Umbilical cord (tissue), 2 donors: ENCODE results near the gene ZNF133. TPM values are rescaled to one million over a fixed set of nuclear protein-coding genes. Genes with fewer than 3 reads are reported as not detected.

ENCODE experiments used
- DNase-seq: peaks from one replicate; pipeline ENCODE4 v3.0.0-alpha.2; 2015; ENCODE audit warnings: low spot score
- total RNA-seq: library from RNA; depleted of rRNA; stranded (reverse); fragments of >200 nt; gene quantifications from one replicate; pipeline ENCODE4 v1.2.3, GENCODE V29; 2014; ENCODE audit warnings: low replicate concordance; ENCODE audit not compliant: insufficient read depth

ZNF133 gene
- total RNA-seq, 1 donor from 2014 or later, result 12.3 TPM

GRCh38 chr20:18361678-18362077 is 73.4 kb downstream of the ZNF133 start:
- DNase-seq, result no peak

GRCh38 chr20:18362916-18363315 is 74.6 kb downstream of the ZNF133 start:
- DNase-seq, result no peak

- DNase-seq, result no peak
Observed at GRCh38 chr20:18363708-18364107, 75.4 kb downstream of the ZNF133 start.

- no peak for DNase-seq
Observed at GRCh38 chr20:18364768-18365167, 76.4 kb downstream of the ZNF133 start.

Other genes with a start within 250 kb of the ZNF133 start
- not detected for gene OVOL2, start 230.6 kb upstream of the ZNF133 start, total RNA-seq
- 9.4 TPM for gene KAT14, start 150.7 kb upstream of the ZNF133 start, total RNA-seq
- gene PET117, start 150.7 kb upstream of the ZNF133 start, total RNA-seq, result 12.3 TPM
- gene DZANK1, start 178.5 kb downstream of the ZNF133 start, total RNA-seq, result 1.7 TPM
- 16.9 TPM for gene POLR3F, start 178.9 kb downstream of the ZNF133 start, total RNA-seq
- gene RBBP9, start 208.7 kb downstream of the ZNF133 start, total RNA-seq, result 17.6 TPM
- gene SEC23B, start 219.4 kb downstream of the ZNF133 start, total RNA-seq, result 27.0 TPM